SK-N-DZ (cell line): Measurements from ENCODE around the gene HBE1. TPM values are rescaled to one million over a fixed set of nuclear protein-coding genes. Genes with fewer than 3 reads are reported as not detected.
"Not testable (repeated sequence)": the region's sequence is repeated elsewhere in the genome, so short reads cannot be mapped to it uniquely, and the experiment has no call there.

Source experiments
- DNase-seq: peaks from one replicate; pipeline ENCODE4 v3.0.0-alpha.2; 2015; ENCODE audit warnings: low spot score
- polyA plus RNA-seq, 2 experiments: library from polyadenylated mRNA; depleted of rRNA; stranded (reverse); fragments of >200 nt; gene quantifications; 2 replicates each; pipeline ENCODE4 v1.2.3, GENCODE V29; 2014

The HBE1 gene
- polyA plus RNA-seq (2014; cell fraction: cytosol; rRNA removed) = 1.7 and 3.1 TPM in 2 replicates
- 1.1 TPM in 1 of 2 replicates, not detected in the other for polyA plus RNA-seq (2014; cell fraction: nucleus; rRNA removed)

DNA sequence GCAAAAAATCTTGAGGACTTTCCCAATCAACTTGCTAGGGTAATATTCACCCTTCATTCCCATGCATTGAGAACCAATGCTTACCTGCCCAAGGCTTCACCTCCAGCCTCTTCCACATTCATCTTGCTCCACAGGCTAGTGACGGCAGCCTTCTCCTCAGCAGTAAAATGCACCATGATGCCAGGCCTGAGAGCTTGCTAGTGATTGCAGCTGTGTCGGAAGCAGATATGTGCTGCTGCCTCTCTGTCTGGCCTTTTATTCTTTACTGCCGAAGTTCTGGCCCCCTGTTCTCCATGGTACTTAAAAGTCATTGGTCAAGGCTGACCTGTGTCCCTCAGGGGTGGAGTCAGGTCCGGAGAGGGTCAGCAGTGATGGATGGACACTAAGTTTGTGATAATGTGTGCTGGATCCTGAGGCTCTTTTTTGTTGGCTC is at the start of gene HBE1:
HBE1 (minus strand) TSS at position 231 of the 433 bp plus-strand sequence; CDS start at position 176, 55 bp downstream.
- no peak for DNase-seq

DNA sequence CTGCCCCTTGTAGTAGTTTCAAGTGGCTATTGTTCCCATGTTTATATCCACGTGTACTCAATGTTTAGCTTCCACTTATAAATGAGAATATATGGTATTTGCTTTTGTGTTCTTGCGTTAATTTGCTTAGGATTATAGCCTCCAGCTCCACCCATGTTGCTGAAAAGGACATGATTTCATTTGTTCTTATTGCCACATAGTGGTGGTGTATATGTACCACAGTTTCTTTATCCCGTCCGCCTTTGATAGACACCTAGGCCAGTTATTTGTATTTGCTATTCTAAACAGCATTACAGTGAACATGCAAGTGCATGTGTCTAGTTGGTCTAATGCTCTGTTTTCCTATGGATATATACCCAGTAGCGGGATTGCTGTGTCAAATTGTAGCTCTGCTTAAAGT is 47.5 kb upstream of the HBE1 start:
- DNase-seq = no peak

DNA sequence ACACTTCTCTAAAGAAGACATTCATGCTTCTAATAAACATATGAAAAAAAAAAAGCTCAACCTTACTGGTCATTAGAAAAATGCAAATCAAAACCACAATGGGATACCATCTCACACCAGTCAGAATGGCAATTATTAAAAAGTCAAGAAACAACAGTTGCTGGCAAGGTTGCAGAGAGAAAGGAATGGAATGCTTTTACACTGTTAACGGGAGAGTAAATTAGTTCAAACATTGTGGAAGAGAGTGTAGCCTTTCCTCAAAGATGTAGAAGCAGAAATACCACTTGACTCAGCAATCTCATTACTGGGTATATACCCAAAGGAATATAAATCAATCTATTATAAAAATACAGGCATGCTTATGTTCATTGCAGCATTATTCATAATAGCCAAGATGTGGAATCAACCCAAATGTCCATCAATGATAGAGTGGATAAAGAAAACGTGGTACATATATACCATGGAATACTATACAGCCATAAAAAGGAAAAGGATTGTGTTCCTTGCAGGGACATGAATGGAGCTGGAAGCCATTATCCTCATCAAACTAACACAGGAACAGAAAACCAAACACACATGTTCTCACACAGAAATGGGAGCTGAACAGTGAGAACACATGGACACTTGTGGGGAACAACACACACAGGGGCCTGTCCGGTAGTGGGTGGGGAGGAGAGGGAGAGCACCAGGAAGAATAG is 43.7 kb upstream of the HBE1 start:
- not testable (repeated sequence) for DNase-seq

DNA sequence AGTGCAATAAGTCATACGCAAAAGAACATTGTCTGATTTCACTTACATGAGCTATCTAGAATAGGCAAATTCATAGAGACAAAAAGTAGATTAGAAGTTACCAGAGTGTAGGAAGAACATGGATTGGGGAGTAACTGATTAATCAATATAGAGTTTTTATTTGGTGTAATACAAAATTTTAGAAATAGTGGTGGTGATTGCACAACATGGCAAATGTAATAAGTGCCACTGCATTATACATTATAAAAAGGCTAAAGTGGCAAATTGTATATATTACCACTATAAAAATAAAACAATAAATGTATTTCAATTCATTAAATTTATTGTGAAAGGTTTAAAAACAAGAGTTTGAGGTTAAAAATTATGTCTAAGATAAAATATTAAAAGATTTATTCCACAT is 40.7 kb upstream of the HBE1 start:
- DNase-seq = no peak

DNA sequence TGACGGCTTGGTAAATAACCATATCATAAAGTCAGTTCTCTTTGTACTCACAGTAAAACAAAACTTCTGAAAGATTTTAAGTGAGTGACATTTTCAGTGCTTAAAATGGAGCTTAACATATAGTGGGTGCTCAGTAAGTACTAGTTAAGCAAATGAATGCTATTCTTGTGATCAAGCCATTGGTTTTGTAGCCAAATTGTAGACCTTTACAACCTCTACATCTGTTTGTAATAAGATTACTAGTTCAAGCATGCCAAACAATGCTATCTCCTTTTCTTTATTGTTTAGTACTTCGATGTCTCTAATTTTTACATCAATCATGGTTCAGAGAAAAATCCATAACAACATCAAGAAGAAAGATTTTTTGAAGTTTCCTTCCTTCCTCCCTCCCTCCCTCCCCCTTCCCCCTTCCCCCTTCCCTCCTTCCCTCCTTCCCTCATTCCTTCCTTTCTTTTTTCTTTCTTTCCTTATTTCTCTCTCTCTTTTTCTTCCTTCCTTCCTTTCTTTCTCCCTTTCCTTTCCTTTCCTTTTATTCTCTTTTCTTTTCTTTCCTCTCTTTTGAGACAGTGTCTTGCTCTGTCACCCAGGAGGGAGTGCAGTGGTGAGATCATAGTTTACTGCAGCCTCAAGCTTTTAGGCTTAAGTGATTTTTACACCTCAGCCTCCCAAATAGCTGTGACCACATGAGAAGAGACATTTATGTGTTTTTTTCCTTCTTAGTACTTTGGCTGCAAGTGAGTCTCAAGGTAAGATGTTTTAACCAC is 37.7 kb upstream of the HBE1 start:
- DNase-seq = no peak

DNA sequence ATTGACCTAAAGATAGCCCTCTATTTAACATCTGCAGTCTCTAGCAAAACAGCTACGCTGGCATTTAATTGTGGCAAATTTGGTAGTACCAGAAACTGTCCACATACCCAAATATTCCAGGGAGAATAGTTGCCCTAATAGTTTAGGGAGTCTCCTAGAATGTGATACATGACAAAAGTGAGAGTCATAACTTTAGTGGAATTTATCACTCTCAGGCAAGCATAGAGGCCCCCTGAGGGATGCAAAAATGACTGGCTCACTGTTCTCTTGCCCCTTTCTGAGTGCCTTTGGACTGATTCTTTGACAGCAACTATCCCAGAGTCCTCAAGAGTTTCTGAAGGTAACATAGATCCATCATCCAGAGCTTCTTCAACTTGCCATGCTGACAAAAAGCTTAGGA is 34.3 kb upstream of the HBE1 start:
- no peak for DNase-seq

DNA sequence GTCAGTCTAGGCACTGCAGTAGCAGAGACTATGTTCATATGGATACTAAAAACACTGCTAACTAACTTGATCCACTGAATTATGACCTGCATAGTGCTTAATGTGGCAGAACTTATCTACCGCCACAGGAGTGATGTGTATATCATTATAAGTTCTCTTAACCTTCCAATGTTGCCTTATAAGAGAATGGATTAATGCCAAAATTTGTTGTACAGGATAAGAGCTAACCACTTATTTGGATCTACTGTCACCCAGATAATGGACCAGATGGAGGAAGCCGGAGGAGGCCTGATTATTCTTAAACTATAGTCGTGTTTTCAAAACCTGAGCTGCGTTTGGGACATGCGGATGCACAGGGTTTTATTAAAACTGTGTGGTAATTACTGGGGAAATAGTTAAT is 33.9 kb upstream of the HBE1 start:
- no peak for DNase-seq

DNA sequence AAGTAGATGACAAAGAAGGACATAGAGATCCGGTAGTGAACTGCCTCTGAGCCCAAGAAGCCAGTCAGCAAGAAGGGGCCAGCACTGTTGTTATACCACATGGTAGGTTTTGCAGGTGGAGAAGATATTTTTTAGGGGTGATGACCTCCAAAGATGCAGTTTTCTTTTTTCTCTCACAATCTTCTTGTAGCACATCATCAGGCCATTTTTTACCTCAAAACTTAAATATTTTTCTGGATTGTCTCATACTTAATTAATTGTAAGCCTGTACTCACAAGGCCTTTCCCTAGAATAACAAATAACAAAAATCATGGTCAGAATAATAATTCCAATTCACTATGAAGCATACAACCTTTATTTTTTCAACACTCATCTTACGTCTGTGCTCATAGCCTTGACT is 32.1 kb upstream of the HBE1 start, which contains the start of gene OR51B4:
OR51B4 (minus strand) TSS at position 101 of the 400 bp plus-strand sequence; CDS start at position 101, 0 bp downstream.
- DNase-seq = no peak

DNA sequence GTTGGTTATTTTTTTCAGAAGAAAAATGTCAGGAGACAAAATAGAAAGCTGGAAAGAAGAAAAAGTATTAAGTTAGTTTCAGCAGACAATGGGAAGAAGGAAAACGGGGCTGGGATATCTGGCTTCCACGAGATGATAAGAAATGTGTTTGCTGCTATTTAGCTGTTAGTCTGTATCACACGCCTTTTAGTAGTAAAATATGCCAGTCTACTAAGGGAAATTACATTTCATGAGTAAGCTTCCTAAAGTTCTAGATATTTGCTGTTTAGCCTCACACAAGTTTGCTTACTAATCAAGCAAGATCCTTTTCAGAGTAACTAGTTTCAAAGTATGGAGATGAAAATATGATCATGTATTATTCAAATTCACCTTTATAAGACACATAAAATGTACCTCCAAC is 30.5 kb upstream of the HBE1 start:
- DNase-seq = no peak

DNA sequence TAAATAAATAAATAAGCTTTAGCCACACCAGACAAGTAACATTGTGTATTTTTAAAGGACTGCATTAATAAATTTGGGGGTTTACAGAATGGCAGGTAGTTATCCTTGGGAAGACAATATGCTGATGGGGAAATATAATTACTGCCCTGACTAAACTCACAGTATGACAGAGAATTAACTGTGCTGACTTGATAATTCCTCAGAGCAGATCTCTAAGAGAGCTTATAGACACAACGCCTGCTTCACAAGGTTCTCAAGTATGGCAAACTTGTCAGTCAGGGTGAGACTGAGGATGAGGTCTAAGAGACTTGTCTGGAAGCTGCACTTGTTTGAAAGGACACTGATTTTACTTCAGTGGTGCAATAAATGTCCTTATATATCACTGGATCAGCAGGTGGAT is 28.7 kb upstream of the HBE1 start:
- DNase-seq = no peak

DNA sequence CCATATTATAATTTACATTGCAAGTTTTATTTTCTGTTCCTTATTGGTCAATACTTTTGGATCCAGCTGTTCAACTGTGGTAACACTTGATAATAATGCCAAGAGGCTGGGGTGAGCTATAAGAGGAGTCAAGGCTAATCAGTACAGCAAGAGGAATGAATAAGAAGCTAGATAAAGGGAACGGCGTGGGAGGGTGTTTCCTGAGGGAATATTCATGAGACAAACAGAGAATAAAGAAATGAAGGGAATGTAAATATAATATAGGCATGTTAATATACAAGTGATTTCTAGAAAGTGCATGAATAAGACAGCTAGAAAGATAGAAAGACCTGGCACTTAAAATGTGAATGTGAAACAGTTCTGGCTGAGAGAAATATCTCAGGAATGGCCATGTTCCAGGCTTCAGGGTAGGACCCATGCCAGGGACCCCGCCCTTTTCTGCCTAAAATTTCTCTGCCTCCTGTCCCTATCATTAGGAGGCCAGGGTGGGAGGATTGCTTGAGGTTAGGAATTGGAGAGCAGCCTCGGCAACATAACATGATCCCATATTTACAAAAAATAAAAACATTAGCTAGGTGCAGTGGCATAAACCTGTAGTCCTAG is 28.1 kb upstream of the HBE1 start:
- no peak for DNase-seq

DNA sequence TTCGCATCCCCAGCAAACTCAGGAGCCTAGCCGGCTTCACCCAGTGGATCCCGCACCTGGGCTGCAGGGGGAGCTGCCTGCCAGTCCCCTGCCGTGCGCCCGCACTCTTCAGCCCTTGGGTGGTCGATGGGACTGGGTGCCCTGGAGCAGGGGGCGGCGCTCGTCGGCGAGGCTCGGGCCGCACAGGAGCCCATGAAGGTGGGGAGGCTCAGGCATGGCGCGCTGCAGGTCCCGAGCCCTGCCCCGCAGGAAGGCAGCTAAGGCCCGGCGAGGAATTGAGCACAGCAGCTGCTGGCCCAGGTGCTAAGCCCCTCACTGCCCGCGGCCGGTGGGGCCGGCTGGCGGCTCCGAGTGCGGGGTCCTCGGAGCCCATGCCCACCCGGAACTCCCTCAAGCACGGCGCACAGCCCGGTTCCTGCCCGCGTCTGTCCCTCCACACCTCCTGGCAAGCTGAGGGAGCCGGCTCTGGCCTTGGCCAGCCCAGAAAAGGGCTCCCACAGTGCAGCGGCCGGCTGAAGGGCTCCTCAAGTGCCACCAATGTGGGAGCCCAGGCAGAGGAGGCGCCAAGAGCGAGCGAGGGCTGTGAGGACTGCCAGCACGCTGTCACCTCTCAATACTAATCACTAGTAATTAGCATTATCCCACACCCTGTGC is 24.7 kb upstream of the HBE1 start:
- DNase-seq = not testable (repeated sequence)

DNA sequence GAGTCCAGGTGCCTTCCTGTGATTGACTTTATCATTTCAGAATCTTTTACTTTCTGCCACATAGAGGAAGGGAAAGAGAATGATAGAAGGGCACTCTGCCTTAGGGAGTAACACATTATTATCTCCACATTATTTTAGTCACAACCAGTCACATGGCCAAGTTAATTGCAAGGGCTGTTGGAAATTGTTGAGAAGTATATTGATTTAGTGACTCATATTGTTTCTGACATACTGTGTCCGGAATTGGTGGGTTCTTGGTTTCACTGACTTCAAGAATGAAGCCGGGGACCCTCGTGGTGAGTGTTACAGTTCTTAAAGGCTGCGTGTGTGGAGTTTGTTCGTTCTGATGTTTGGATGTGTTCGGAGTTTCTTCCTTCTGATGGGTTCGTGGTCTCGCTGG is 23.3 kb upstream of the HBE1 start:
- DNase-seq = no peak

DNA sequence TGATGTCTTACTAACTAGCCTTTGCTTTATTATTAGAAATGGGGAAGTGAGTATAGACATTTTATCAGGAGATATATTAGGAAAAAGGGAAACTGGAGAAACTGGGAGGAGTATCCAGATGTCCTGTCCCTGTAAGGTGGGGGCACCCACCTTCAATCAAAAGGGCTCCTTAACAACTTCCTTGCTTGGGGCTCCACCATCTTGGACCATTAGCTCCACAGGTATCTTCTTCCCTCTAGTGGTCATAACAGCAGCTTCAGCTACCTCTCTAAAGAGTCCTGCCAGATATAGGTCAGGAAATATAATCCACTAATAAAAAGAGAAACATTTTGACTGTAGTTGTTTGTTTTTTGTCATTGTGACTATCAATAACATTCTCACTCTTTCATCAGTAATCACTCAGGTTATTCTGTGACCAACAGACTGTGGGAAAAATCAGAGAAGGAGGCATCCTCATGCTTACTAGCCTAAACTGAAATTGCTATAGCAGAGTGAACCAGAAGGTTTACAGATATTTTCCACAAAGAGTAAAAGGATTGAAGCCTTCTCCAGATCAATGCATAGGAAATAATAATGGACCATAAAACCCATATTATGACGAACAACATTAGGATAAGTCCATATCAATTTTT is 21.6 kb upstream of the HBE1 start:
- no peak for DNase-seq

DNA sequence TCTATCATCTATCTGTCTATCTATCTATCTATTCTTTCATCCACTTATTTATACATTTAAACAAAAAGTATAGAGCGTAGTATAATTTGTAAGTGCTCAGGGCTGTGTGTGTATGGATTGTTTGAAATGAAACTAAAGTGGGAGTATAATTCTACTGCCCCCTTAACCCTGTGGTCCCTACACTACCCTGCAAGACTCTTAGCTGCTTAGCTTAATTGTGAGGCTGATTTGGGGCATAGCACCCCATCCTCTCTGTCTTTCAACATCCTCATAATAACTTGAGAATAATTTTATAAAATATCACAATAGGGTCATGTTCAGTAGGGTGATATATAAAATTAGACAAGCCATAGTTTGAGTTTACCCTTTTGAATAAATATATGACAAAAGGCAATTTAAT is 20.4 kb upstream of the HBE1 start:
- DNase-seq = no peak

DNA sequence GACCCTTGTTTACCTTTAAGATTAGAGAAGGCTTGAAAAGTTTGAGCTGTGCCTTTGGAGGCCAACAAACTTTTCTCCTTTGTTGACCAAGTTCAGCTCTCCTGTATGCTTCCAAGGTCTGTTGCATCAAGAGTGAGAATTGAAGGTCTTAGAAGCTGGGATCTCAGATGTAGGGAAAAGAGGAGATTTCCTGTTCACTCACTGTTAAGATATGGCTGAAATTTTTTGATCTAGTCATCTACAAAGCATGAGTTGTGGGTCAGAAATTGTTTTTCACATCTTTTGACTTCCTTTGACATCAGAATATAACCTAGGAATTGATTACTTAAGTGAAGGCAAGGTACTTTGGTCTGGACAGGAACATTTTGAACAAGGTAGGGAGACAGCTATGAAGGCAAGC is 20.0 kb upstream of the HBE1 start:
- DNase-seq = no peak

DNA sequence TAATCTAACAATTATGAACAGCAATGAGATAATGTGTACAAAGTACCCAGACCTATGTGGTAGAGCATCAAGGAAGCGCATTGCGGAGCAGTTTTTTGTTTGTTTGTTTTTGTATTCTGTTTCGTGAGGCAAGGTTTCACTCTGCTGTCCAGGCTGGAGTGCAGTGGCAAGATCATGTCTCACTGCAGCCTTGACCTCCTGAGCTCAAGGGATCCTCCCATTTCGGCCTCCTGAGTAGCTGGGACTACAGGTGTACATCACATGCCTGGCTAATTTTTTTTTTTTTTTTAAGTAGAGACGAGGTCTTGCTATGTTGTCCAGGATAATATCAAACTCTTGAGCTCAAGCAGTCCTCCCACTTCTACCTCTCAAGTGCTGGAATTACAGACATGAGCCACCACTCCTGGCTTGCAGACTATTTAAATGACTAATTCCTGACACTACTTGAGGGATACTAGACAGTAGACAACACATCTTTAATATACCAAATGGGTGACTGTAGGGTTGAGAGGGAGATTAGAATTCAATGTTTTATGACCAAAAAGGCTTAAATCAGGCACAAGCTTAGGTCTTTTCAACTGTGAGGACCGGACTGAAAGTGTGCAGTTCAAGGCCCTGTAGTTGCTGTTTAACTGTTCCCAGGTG is 19.3 kb upstream of the HBE1 start:
- DNase-seq = no peak

DNA sequence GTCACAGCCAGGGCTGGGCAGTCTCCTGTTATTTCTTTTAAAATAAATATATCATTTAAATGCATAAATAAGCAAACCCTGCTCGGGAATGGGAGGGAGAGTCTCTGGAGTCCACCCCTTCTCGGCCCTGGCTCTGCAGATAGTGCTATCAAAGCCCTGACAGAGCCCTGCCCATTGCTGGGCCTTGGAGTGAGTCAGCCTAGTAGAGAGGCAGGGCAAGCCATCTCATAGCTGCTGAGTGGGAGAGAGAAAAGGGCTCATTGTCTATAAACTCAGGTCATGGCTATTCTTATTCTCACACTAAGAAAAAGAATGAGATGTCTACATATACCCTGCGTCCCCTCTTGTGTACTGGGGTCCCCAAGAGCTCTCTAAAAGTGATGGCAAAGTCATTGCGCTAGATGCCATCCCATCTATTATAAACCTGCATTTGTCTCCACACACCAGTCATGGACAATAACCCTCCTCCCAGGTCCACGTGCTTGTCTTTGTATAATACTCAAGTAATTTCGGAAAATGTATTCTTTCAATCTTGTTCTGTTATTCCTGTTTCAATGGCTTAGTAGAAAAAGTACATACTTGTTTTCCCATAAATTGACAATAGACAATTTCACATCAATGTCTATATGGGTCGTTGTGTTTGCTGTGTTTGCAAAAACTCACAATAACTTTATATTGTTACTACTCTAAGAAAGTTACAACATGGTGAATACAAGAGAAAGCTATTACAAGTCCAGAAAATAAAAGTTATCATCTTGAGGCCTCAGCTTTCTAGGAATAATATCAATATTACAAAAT is 18.6 kb upstream of the HBE1 start:
- DNase-seq = no peak

DNA sequence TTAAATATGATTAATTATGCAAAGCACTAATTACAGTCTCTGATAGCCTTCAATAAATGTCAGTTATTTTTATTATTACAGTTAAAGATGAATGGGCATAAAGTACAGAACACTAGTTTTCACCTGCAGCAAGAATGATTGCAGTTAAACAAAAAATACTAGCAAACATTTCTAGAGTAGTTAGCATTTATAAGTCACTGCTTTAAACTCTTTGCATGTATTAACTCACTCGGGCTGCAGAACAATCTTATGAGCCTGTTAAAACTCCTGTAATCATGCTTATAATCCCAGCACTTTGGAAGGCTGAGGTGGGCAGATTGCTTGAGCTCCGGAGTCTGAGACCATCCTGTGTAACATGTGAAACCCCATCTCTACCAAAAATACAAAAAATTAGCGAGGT is 17.2 kb upstream of the HBE1 start:
- DNase-seq = no peak

DNA sequence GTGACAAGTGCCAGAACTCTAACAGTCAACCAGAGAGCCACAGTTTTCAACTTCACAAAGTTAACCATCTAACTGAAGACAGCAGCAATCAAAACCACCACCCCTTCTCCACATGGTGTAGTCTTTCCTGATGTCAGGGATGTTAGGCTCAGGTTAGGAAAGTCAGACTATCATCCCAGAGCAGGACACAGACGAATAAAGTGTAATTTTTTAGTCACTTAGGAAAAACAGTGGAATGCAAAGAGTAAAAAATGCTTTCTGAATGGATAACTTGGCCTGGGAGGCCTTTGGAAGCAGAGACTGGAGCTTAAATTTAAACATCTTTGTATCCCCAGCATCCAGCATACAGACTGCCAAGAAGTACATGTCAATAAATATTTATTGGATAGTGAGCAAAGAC is 16.6 kb upstream of the HBE1 start:
- DNase-seq = no peak
